PC-3 (cell line): ENCODE measurements around the gene OSBPL6. TPM values are rescaled to one million over a fixed set of nuclear protein-coding genes. Genes with fewer than 3 reads are reported as not detected.

Source experiments
- ATAC-seq: fragments of 200-7000 bp; cut with Tn5 transposase; 2 replicates; pipeline ENCODE4 v1.9.1; 2020; ENCODE audit warnings: mild to moderate bottlenecking, moderate library complexity
- BruUV-seq: library from RNA; stranded (reverse); fragments of 400-500 nt; replicated peaks from 2 replicates; lab custom pipeline; 2021; lab: Mats Ljungman, UMichigan
- CTCF ChIA-PET: fragments of 300-600 bp; sonication (Branson Sonifier 250); formaldehyde crosslinking; loops from one replicate; lab custom pipeline; 2022; ENCODE audit warnings: antibody characterized with exemption; lab: Charles Lee
- POLR2A ChIA-PET: fragments of 300-600 bp; sonication (Branson Sonifier 250); formaldehyde crosslinking; loops from one replicate; lab custom pipeline; 2022; ENCODE audit warnings: antibody characterized with exemption; ENCODE audit not compliant: unreplicated experiment; lab: Charles Lee
- DNase-seq: peaks from one replicate; pipeline ENCODE4 v3.0.0-alpha.2; 2015
- H2AFZ ChIP-seq: fragments of 300-600 bp; sonication (generic); 2 replicates; pipeline ENCODE4 v1.6.0; 2016; ENCODE audit warnings: antibody characterized with exemption, low read length
- H3F3A ChIP-seq: fragments of 300-600 bp; sonication (generic); one replicate; pipeline ENCODE4 v1.6.0; 2017; ENCODE audit warnings: antibody characterized with exemption, low read length, control low read depth, mild to moderate bottlenecking; ENCODE audit not compliant: unreplicated experiment
- H3K27ac ChIP-seq: fragments of 300-600 bp; sonication (generic); 2 replicates; pipeline ENCODE4 v1.5.1; 2016; ENCODE audit warnings: mild to moderate bottlenecking, low read length
- H3K27me3 ChIP-seq: fragments of 300-600 bp; sonication (generic); 2 replicates; pipeline ENCODE4 v1.6.1; 2016; ENCODE audit warnings: low read length, mixed read lengths
- H3K36me3 ChIP-seq: fragments of 300-600 bp; sonication (generic); 2 replicates; pipeline ENCODE4 v1.6.1; 2016; ENCODE audit warnings: low read depth, mixed run types, low read length, mixed read lengths
- H3K4me1 ChIP-seq: fragments of 300-600 bp; sonication (generic); 2 replicates; pipeline ENCODE4 v1.5.1; 2016; ENCODE audit warnings: low read length; ENCODE audit not compliant: insufficient read depth
- H3K4me2 ChIP-seq: fragments of 300-600 bp; sonication (generic); 2 replicates; pipeline ENCODE4 v1.6.0; 2016; ENCODE audit warnings: low read length
- H3K4me3 ChIP-seq: fragments of 300-600 bp; sonication (generic); 2 replicates; pipeline ENCODE4 v1.5.1; 2016; ENCODE audit warnings: mild to moderate bottlenecking, low read length, mixed read lengths
- H3K79me2 ChIP-seq: fragments of 300-600 bp; sonication (generic); 2 replicates; pipeline ENCODE4 v1.6.1; 2017; ENCODE audit warnings: low read length, mixed read lengths
- H3K9ac ChIP-seq: fragments of 300-600 bp; sonication (generic); 2 replicates; pipeline ENCODE4 v1.6.0; 2016; ENCODE audit warnings: mild to moderate bottlenecking, low read length
- H3K9me2 ChIP-seq: fragments of 300-600 bp; sonication (generic); replicated peaks from 2 replicates; pipeline ENCODE4 v1.6.1; 2016; ENCODE audit warnings: mixed run types, low read length, mixed read lengths
- H3K9me3 ChIP-seq: fragments of 300-600 bp; sonication (generic); 2 replicates; pipeline ENCODE4 v1.6.1; 2016; ENCODE audit warnings: low read length, mixed read lengths
- H4K20me1 ChIP-seq: fragments of 300-600 bp; sonication (generic); 2 replicates; pipeline ENCODE4 v1.6.1; 2016; ENCODE audit warnings: low read length, mixed read lengths
- EZH2 ChIP-seq: fragments of 300-600 bp; sonication (generic); IDR thresholded peaks from one replicate; pipeline ENCODE4 v1.6.1; 2017; ENCODE audit warnings: antibody characterized with exemption, mild to moderate bottlenecking, low read length; ENCODE audit not compliant: unreplicated experiment
- EZH2phosphoT487 ChIP-seq: fragments of 300-600 bp; sonication (generic); IDR thresholded peaks from 2 replicates; pipeline ENCODE4 v1.6.1; 2018; ENCODE audit warnings: mild to moderate bottlenecking, antibody characterized with exemption, low read length, borderline replicate concordance
- intact Hi-C: fragments of 100-400 bp; cut with micrococcal nuclease; formaldehyde crosslinking; loops from 2 replicates; pipeline ENCODE4 v1.9.0; 2023
- total RNA-seq: library from RNA; depleted of rRNA; stranded (reverse); fragments of >200 nt; gene quantifications from 2 replicates; pipeline ENCODE4 v1.2.3, GENCODE V29; 2014
- TF ChIP-seq, protein P1 (sequence below): fragments of 300-600 bp; sonication (generic); conservative IDR thresholded peaks from 2 replicates; pipeline ENCODE4 v1.5.1; 2017; ENCODE audit warnings: antibody characterized with exemption, low read depth, mild to moderate bottlenecking, low read length

Gene OSBPL6
- total RNA-seq, 1 experiment from 2014 or later, result 4.0 TPM

DNA sequence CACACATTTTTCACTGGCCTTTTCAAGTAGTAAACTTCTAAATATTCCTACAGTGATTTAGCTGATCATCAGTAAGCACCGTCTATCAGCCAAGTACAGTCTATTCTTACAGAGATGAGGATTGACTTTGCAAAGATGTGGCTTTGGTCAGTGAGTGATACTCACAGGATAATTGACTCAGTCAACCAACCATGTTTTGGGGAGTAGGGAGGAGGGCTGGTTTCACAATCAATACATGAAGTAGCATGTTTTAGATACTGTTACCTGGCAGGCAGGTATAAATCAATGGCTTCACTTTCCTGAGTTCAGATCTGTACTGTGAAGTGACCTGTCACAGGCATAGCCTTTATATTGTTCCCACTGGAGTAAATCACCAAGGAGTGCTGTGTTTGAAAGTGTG, 27.2 kb downstream of the OSBPL6 start:
- H4K20me1 ChIP-seq, result no peaks in the 10 kb centered on the region
- H3K9me3 ChIP-seq, result no peaks in the 10 kb centered on the region
- no peak overlapping the region for H3K9ac ChIP-seq
- no peaks in the 10 kb centered on the region for H3K79me2 ChIP-seq
- intact Hi-C loops, result no loop called here
- H3F3A ChIP-seq, result no peaks in the 10 kb centered on the region
- no peaks in the 10 kb centered on the region for H3K9me2 ChIP-seq
- no peaks in the 10 kb centered on the region for H3K27me3 ChIP-seq
- H3K27ac ChIP-seq, result no peak overlapping the region
- DNase-seq, result no peak
- no peaks in the 10 kb centered on the region for H3K36me3 ChIP-seq
- no peak overlapping the region for H3K4me2 ChIP-seq
- H3K4me1 ChIP-seq, result no peaks in the 10 kb centered on the region
- no peak overlapping the region for H2AFZ ChIP-seq
- BruUV-seq, result no TSS peak
- POLR2A ChIA-PET, result no interaction called here
- ATAC-seq, result no peak
- TF ChIP-seq EZH2phosphoT487, result no peak
- no peak overlapping the region for H3K4me3 ChIP-seq
- CTCF ChIA-PET, result no interaction called here

DNA sequence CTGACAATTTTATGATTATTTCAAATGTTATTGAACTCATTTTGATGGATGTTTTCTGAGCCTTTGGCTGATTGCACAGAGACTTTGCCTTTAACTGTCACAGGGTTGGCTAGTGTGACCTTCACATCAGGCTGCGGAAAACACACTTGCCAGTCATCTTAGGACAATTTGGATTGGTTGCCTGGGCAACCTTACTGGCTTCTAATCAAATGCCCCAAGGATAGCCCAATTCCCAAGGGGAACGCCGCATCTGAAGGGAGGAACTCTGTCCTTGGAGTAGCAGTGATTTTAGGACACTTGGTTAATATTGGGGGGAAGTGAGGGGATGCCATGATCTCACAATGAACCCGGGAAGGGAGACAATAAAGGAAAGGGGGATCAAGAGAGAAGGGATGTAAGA, 29.5 kb downstream of the OSBPL6 start:
- no peak for DNase-seq
- Histone ChIP-seq H3K79me2 (no peaks in the 10 kb centered on the region), H3K27me3 (no peaks in the 10 kb centered on the region), H3K27ac (no peak overlapping the region), H3K4me1 (peaks cover 13% of the 10 kb centered on the region), H2AFZ (no peak overlapping the region), H3K4me2 (no peak overlapping the region), H3K36me3 (no peaks in the 10 kb centered on the region), H4K20me1 (no peaks in the 10 kb centered on the region), H3K9ac (no peak overlapping the region), H3K9me2 (no peaks in the 10 kb centered on the region), H3F3A (no peaks in the 10 kb centered on the region), H3K4me3 (no peak overlapping the region), H3K9me3 (no peaks in the 10 kb centered on the region)
- no peak for TF ChIP-seq EZH2phosphoT487
- no peak for TF ChIP-seq EZH2
- TF ChIP-seq, protein P1, sequence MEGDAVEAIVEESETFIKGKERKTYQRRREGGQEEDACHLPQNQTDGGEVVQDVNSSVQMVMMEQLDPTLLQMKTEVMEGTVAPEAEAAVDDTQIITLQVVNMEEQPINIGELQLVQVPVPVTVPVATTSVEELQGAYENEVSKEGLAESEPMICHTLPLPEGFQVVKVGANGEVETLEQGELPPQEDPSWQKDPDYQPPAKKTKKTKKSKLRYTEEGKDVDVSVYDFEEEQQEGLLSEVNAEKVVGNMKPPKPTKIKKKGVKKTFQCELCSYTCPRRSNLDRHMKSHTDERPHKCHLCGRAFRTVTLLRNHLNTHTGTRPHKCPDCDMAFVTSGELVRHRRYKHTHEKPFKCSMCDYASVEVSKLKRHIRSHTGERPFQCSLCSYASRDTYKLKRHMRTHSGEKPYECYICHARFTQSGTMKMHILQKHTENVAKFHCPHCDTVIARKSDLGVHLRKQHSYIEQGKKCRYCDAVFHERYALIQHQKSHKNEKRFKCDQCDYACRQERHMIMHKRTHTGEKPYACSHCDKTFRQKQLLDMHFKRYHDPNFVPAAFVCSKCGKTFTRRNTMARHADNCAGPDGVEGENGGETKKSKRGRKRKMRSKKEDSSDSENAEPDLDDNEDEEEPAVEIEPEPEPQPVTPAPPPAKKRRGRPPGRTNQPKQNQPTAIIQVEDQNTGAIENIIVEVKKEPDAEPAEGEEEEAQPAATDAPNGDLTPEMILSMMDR, result no peak
- no peak for ATAC-seq
- BruUV-seq, result no TSS peak
- POLR2A ChIA-PET, result no interaction called here
- intact Hi-C loops, result no loop called here
- CTCF ChIA-PET, result no interaction called here

DNA sequence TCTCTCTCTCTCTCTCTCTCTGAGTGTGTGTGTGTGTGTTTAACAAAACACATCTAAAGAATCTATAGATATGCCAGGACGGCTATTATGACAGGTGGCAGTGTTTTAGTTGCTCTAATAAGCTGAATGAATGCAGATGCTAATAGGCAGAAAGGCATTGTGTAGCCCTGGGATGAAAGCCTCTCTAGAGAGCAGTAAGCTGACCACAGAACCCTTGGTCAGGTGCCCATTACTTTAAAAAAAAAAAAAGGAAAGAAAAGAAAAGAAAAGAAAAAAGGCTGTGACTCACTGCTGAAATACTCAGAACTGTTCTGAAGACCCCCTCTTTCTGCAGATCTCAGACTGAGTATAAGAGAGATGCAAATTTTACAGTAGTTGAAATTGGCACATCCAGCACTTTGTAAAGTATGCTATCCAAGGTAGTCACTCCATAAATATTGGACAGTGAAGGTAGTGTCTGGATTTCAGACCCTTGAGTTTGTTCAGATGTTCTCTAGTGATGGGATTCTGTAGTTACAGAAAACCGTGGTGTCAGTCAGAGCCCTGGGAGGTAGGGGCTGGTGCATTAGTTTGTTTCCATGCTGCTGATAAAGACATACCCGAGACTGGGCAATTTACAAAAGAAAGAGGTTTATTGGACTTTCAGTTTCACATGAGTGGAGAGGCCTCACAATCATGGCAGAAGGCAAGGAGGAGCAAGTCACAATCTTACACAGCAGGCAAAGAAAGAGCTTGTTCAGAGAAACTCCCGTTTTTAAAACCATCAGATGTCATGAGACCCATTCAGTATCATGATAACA, 30.9 kb downstream of the OSBPL6 start:
- H3K79me2 ChIP-seq, result no peaks in the 10 kb centered on the region
- no peak for DNase-seq
- no peaks in the 10 kb centered on the region for H4K20me1 ChIP-seq
- CTCF ChIA-PET, result no interaction called here
- H3K27ac ChIP-seq, result no peak overlapping the region
- no peaks in the 10 kb centered on the region for H3K27me3 ChIP-seq
- no peak for TF ChIP-seq EZH2phosphoT487
- no peak for TF ChIP-seq EZH2
- TF ChIP-seq, protein P1, result no peak
- BruUV-seq, result no TSS peak
- ATAC-seq, result no peak
- H3K4me2 ChIP-seq, result no peak overlapping the region
- no peaks in the 10 kb centered on the region for H3K9me2 ChIP-seq
- H3K9ac ChIP-seq, result no peak overlapping the region
- POLR2A ChIA-PET, result interaction anchor here (0.6 kb wide), 1 partner anchor 31 kb away, joined by 3 read pairs; no protein-coding TSS in a partner anchor
- H2AFZ ChIP-seq, result no peak overlapping the region
- no peaks in the 10 kb centered on the region for H3K9me3 ChIP-seq
- peaks cover 13% of the 10 kb centered on the region for H3K4me1 ChIP-seq
- no peak overlapping the region for H3K4me3 ChIP-seq
- H3F3A ChIP-seq, result no peaks in the 10 kb centered on the region
- intact Hi-C loops, result no loop called here
- H3K36me3 ChIP-seq, result no peaks in the 10 kb centered on the region
